HCT116 (cell line): ENCODE measurements around the gene EML4. TPM values are rescaled to one million over a fixed set of nuclear protein-coding genes. Genes with fewer than 3 reads are reported as not detected.

Experiments used
- ATAC-seq: fragments of 200-7000 bp; cut with Tn5 transposase; 2 replicates; pipeline ENCODE4 v1.9.1; 2020; ENCODE audit warnings: mild to moderate bottlenecking, moderate library complexity
- BruUV-seq: library from RNA; stranded (reverse); fragments of 400-500 nt; replicated peaks from 2 replicates; lab custom pipeline; 2021; lab: Mats Ljungman, UMichigan
- CTCF ChIA-PET: fragments of 300-600 bp; sonication (Branson Sonifier 250); formaldehyde crosslinking; loops from one replicate; lab custom pipeline; 2021; ENCODE audit warnings: antibody characterized with exemption; lab: Charles Lee
- POLR2A ChIA-PET: fragments of 300-600, 350-600 bp; sonication (Branson Sonifier 250); formaldehyde crosslinking; loops from one replicate; lab custom pipeline; 2021; ENCODE audit warnings: antibody characterized with exemption; lab: Charles Lee
- RAD21 ChIA-PET, 2 experiments: fragments of 300-600 bp; sonication (Branson Sonifier 250); formaldehyde crosslinking; loops; one replicate each; lab custom pipeline; 2023; ENCODE audit warnings: low total read pairs in 2 of 2; ENCODE audit not compliant: uncharacterized antibody in 2 of 2, unreplicated experiment in 2 of 2, low non-redundant PET in 1 of 2; lab: Charles Lee
- DNase-seq: peaks from one replicate; pipeline ENCODE4 v3.0.0-alpha.2; 2010; ENCODE audit warnings: low read depth, low spot score
- H2AFZ ChIP-seq: fragments of 200-600 bp; shearing (Covaris generic), sonication (generic); 2 replicates; pipeline ENCODE4 v1.6.1; 2017; ENCODE audit warnings: low read depth, mixed run types, mixed read lengths, antibody characterized with exemption, low read length; ENCODE audit not compliant: poor library complexity, severe bottlenecking
- H3K27ac ChIP-seq: 2 replicates; pipeline ENCODE4 v1.5.1; 2012; ENCODE audit warnings: low read depth, low read length
- H3K27me3 ChIP-seq: fragments of 200-600 bp; sonication (generic); 2 replicates; pipeline ENCODE4 v1.6.1; 2016; ENCODE audit warnings: mixed run types, low read length, mixed read lengths; ENCODE audit not compliant: insufficient read depth
- H3K36me3 ChIP-seq, 2 experiments: fragments of 200-500 bp in 1 of 2; fragments of 200-600 bp in 1 of 2; sonication (Bioruptor generic) in 1 of 2; sonication (generic) in 1 of 2; 2 replicates each; pipeline versions ENCODE4 v1.5.1 to v1.6.1; 2014 to 2016; ENCODE audit warnings: low read length in 2 of 2, inconsistent platforms in 1 of 2, mixed read lengths in 1 of 2, mixed run types in 1 of 2; ENCODE audit not compliant: insufficient read depth in 2 of 2, control insufficient read depth in 1 of 2
- H3K4me1 ChIP-seq, 2 experiments: fragments of 200-600 bp in 1 of 2; sonication (generic) in 1 of 2; 2 replicates each; pipeline versions ENCODE4 v1.5.1 to v1.6.1; 2012 to 2017; ENCODE audit warnings: low read length in 2 of 2, inconsistent platforms in 1 of 2, mild to moderate bottlenecking in 1 of 2, mixed read lengths in 1 of 2, mixed run types in 1 of 2, moderate library complexity in 1 of 2; ENCODE audit not compliant: insufficient read depth in 2 of 2, control insufficient read depth in 1 of 2
- H3K4me2 ChIP-seq: fragments of 200-600 bp; sonication (generic); 2 replicates; pipeline ENCODE4 v1.6.1; 2017; ENCODE audit warnings: mixed run types, low read length, mixed read lengths
- H3K4me3 ChIP-seq, 2 experiments: fragments of 200-600 bp in 1 of 2; sonication (generic) in 1 of 2; replicated peaks in 1 of 2; 2 replicates each; pipeline ENCODE4 v1.5.1; 2011 to 2016; ENCODE audit warnings: low read length in 2 of 2, control low read depth in 1 of 2, low read depth in 1 of 2, mild to moderate bottlenecking in 1 of 2, mixed read lengths in 1 of 2, mixed run types in 1 of 2
- H3K79me2 ChIP-seq: fragments of 200-600 bp; sonication (generic); 2 replicates; pipeline ENCODE4 v1.6.1; 2017; ENCODE audit warnings: mild to moderate bottlenecking, mixed run types, low read length, moderate library complexity, mixed read lengths; ENCODE audit not compliant: insufficient read depth
- H3K9ac ChIP-seq: fragments of 200-600 bp; sonication (generic); 2 replicates; pipeline ENCODE4 v1.6.1; 2016; ENCODE audit warnings: low read length, mixed read lengths
- H3K9me2 ChIP-seq: fragments of 200-600 bp; sonication (generic), shearing (Covaris generic); 2 replicates; pipeline ENCODE4 v1.6.1; 2017; ENCODE audit warnings: mixed run types, mild to moderate bottlenecking, moderate library complexity; ENCODE audit not compliant: insufficient read depth
- H3K9me3 ChIP-seq, 2 experiments: fragments of 200-500 bp in 1 of 2; fragments of 200-600 bp in 1 of 2; sonication (Bioruptor generic) in 1 of 2; sonication (generic) in 1 of 2; 2 replicates each; pipeline ENCODE4 v1.6.1; 2014 to 2017; ENCODE audit warnings: low read length in 2 of 2, mixed read lengths in 2 of 2, inconsistent platforms in 1 of 2, low read depth in 1 of 2, mild to moderate bottlenecking in 1 of 2, mixed run types in 1 of 2, moderate library complexity in 1 of 2; ENCODE audit not compliant: control insufficient read depth in 1 of 2, insufficient read depth in 1 of 2
- H4K20me1 ChIP-seq: fragments of 200-600 bp; sonication (generic), shearing (Covaris generic); 2 replicates; pipeline ENCODE4 v1.6.1; 2017; ENCODE audit warnings: mixed run types, mild to moderate bottlenecking, moderate library complexity; ENCODE audit not compliant: insufficient read depth
- ELF1 ChIP-seq: IDR thresholded peaks from 2 replicates; pipeline ENCODE4 v1.6.1; 2012; ENCODE audit warnings: low read depth, borderline replicate concordance
- FOSL1 ChIP-seq: IDR thresholded peaks from 2 replicates; pipeline ENCODE4 v1.6.1; 2012; ENCODE audit warnings: low read depth
- MAX ChIP-seq: IDR thresholded peaks from 2 replicates; pipeline ENCODE4 v1.6.1; 2012
- POLR2A ChIP-seq: IDR thresholded peaks from 2 replicates; pipeline ENCODE4 v1.7.0; 2011; ENCODE audit warnings: borderline replicate concordance; ENCODE audit not compliant: insufficient read depth, insufficient read length; ENCODE audit errors: extremely low read depth
- RAD21 ChIP-seq: IDR thresholded peaks from 2 replicates; pipeline ENCODE4 v1.6.1; 2012; ENCODE audit warnings: low read depth, mild to moderate bottlenecking
- SP1 ChIP-seq: IDR thresholded peaks from 2 replicates; pipeline ENCODE4 v1.6.1; 2012; ENCODE audit warnings: low read depth
- TCF7L2 ChIP-seq: IDR thresholded peaks from 2 replicates; pipeline ENCODE4 v1.7.0; 2011; ENCODE audit warnings: borderline replicate concordance, inconsistent platforms; ENCODE audit not compliant: insufficient read depth, insufficient read length; ENCODE audit errors: extremely low read depth
- YY1 ChIP-seq: IDR thresholded peaks from 2 replicates; pipeline ENCODE4 v1.6.1; 2011; ENCODE audit warnings: low read length, low read depth, moderate library complexity, mild to moderate bottlenecking; ENCODE audit not compliant: insufficient replicate concordance; ENCODE audit errors: extremely low read depth
- ZFX ChIP-seq: fragments of 450-650 bp; IDR thresholded peaks from 2 replicates; pipeline ENCODE4 v1.6.1; 2017
- ZNF274 ChIP-seq: fragments of 200-500 bp; sonication (Bioruptor generic); IDR thresholded peaks from 2 replicates; pipeline ENCODE4 v1.6.1; 2014; ENCODE audit warnings: mild to moderate bottlenecking, low read depth, low read length, inconsistent platforms
- intact Hi-C: fragments of 100-400 bp; cut with micrococcal nuclease; formaldehyde crosslinking; loops from 2 replicates; pipeline ENCODE4 v1.10.0; 2022
- total RNA-seq: library from RNA; stranded (reverse); gene quantifications from one replicate; pipeline ENCODE4 v1.2.1, GENCODE V29; 2021; ENCODE audit not compliant: unreplicated experiment
- TF ChIP-seq, protein P1 (sequence below): IDR thresholded peaks from 2 replicates; pipeline ENCODE4 v1.6.1; 2012
- TF ChIP-seq, protein P2 (sequence below): IDR thresholded peaks from 2 replicates; pipeline ENCODE4 v1.6.1; 2012; ENCODE audit warnings: low read depth

EML4 gene
- total RNA-seq, 1 experiment from 2014 or later, result 53.5 TPM

GRCh38 chr2:42340045-42340937, 171.1 kb downstream of the EML4 start:
- no peaks in the 10 kb centered on the region for H4K20me1 ChIP-seq
- no peak overlapping the region for H3K4me3 ChIP-seq
- H3K79me2 ChIP-seq, result peaks cover 12% of the 10 kb centered on the region
- RAD21 ChIA-PET, result no interaction called here
- H3K4me1 ChIP-seq, result peaks cover 4 to 16% of the 10 kb centered on the region in 2 experiments; a peak in 3 of 4 replicates
- no peaks in the 10 kb centered on the region for H3K27me3 ChIP-seq
- TF ChIP-seq ELF1, result no peak
- TF ChIP-seq ZFX, result no peak
- no peak for ATAC-seq
- no peak for DNase-seq
- BruUV-seq, result no TSS peak
- H3K9me2 ChIP-seq, result no peaks in the 10 kb centered on the region
- POLR2A ChIA-PET, result no interaction called here
- intact Hi-C loops, result no loop called here
- H3K4me2 ChIP-seq, result no peak overlapping the region
- no peak overlapping the region for H3K27ac ChIP-seq
- no peak overlapping the region for H2AFZ ChIP-seq
- peaks cover 4 to 5% of the 10 kb centered on the region in 2 experiments; a peak in 1 of 4 replicates for H3K36me3 ChIP-seq
- CTCF ChIA-PET, result no interaction called here
- no peaks in the 10 kb centered on the region for H3K9me3 ChIP-seq
- no peak overlapping the region for H3K9ac ChIP-seq

DNA sequence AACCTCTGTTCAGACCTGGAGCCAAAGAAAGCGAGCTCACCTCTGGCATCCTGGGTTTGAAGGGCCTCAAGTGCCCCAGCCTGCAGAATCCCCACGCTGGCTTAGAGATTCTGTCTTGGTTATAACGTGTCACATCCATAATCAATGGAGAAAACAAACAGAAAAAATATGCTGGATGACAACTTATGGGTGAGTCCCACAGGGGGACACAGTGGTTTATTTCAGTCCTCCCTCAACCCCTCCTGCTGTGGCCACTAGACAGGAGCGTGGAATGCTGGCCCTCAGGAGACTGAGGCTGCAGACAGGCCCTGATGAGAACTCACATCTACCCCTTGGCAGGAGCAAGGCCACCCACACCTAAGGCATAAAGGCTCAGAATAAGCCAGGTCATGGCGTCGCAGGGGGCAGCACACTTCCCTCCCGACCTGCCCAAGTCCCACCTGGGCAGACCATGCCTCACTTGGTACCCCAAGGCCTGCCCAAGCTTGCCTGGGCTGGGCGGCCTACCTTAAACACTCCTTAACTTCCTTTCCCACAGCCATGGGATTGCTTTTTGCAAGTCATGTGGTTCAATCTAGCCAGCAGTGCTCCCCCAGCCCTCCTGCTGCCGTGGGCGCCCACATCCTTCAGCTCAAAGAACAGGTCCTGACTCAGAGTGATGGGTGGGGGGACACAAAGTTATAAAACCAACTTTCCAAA, 171.9 kb downstream of the EML4 start:
- ChIA-PET RAD21 (no interaction called here), POLR2A (no interaction called here), CTCF (no interaction called here)
- Histone ChIP-seq H3K27ac (no peak overlapping the region), H3K27me3 (no peaks in the 10 kb centered on the region), H3K4me2 (no peak overlapping the region), H3K4me3 (no peak overlapping the region), H4K20me1 (no peaks in the 10 kb centered on the region), H3K9me2 (no peaks in the 10 kb centered on the region), H2AFZ (no peak overlapping the region), H3K36me3 (peaks cover 4 to 5% of the 10 kb centered on the region in 2 experiments; a peak in 1 of 4 replicates), H3K9ac (no peak overlapping the region), H3K9me3 (no peaks in the 10 kb centered on the region), H3K4me1 (peaks cover 4 to 16% of the 10 kb centered on the region in 2 experiments; a peak in 3 of 4 replicates), H3K79me2 (peaks cover 16% of the 10 kb centered on the region)
- TF ChIP-seq, protein P1, sequence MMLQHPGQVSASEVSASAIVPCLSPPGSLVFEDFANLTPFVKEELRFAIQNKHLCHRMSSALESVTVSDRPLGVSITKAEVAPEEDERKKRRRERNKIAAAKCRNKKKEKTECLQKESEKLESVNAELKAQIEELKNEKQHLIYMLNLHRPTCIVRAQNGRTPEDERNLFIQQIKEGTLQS, result no peak
- TF ChIP-seq YY1, result no peak
- TF ChIP-seq, protein P2, sequence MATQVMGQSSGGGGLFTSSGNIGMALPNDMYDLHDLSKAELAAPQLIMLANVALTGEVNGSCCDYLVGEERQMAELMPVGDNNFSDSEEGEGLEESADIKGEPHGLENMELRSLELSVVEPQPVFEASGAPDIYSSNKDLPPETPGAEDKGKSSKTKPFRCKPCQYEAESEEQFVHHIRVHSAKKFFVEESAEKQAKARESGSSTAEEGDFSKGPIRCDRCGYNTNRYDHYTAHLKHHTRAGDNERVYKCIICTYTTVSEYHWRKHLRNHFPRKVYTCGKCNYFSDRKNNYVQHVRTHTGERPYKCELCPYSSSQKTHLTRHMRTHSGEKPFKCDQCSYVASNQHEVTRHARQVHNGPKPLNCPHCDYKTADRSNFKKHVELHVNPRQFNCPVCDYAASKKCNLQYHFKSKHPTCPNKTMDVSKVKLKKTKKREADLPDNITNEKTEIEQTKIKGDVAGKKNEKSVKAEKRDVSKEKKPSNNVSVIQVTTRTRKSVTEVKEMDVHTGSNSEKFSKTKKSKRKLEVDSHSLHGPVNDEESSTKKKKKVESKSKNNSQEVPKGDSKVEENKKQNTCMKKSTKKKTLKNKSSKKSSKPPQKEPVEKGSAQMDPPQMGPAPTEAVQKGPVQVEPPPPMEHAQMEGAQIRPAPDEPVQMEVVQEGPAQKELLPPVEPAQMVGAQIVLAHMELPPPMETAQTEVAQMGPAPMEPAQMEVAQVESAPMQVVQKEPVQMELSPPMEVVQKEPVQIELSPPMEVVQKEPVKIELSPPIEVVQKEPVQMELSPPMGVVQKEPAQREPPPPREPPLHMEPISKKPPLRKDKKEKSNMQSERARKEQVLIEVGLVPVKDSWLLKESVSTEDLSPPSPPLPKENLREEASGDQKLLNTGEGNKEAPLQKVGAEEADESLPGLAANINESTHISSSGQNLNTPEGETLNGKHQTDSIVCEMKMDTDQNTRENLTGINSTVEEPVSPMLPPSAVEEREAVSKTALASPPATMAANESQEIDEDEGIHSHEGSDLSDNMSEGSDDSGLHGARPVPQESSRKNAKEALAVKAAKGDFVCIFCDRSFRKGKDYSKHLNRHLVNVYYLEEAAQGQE, result no peak
- no peak for TF ChIP-seq FOSL1
- TF ChIP-seq SP1, result no peak
- no peak for TF ChIP-seq TCF7L2
- no peak for TF ChIP-seq ZNF274
- TF ChIP-seq POLR2A, result no peak
- TF ChIP-seq MAX, result no peak
- TF ChIP-seq ELF1, result no peak
- no peak for TF ChIP-seq RAD21
- no peak for TF ChIP-seq ZFX
- no TSS peak for BruUV-seq
- intact Hi-C loops, result no loop called here
- no peak for DNase-seq
- no peak for ATAC-seq
